ENCODE data around the gene GLT8D2.
"Not testable (repeated sequence)": the region's sequence is repeated elsewhere in the genome, so short reads cannot be mapped to it uniquely, and the experiment has no call there.

Gene GLT8D2

DNA sequence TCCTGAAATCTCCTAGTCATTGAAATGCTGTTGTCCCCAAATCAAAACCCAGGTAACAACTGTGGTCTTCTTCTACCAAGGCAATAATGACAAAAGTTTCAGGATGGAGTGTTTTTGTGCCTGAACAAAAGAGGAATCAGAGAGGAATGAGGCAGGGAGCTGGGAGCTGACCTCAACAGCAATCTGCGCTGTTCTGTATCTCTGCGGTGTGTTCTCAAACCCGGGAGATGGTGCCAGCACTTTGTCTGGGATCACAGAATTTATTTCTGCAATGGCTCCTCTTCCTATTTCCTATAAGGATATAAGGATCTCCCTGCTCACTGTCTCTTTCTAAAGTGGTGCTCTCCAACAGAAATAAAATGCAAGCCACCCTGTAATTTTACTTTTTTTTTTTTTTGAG lies 449 bp upstream of the GLT8D2 start:
- no peak for DNase-seq

DNA sequence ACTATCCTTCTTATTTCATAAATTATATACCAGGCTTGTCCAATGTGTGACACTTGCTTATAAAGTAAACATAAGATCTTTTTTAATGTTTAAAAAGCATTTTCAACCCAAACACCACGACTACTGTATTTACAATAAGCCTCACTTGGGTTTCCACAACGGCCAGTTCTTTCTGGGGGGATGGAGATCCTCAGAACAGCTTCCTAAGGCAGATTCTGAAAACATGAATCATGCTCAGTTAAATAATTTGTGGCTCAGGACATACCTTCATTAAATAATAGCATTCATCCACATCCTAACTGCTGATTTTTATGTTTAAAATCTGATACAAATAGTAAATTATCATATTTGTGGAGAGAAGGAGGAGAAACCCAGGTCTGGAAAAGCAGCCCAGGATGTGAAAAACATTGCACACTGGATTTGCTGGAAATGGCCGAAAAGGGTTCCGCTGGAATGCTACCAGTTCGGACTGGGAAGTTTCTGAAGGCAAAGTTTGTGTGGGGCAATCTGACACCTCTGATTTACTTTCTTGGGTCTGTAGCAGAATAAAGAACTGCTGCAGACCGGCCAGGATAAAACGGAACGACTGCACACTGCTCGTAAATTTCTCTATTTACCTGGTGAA lies 597 bp downstream of the GLT8D2 start:
- no peak for DNase-seq

DNA sequence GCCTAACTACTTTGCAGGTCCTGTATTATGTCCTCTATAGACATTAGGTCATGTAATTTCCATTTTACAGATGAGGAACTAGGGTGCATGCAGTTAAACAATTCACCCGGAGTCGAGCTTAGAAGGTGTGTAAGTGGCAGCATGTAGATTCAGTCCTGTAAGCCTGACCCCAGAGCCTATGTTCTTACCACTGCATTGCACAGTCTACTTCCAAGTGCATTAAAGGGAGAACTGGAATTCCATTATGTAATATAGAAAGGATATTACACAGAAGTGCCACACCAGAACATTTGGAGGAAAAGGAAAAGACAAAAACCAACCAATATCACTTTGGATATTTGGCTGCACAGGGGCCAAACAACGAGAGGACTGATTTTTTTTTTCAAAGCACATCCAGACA lies 1.2 kb downstream of the GLT8D2 start:
- no peak for DNase-seq

DNA sequence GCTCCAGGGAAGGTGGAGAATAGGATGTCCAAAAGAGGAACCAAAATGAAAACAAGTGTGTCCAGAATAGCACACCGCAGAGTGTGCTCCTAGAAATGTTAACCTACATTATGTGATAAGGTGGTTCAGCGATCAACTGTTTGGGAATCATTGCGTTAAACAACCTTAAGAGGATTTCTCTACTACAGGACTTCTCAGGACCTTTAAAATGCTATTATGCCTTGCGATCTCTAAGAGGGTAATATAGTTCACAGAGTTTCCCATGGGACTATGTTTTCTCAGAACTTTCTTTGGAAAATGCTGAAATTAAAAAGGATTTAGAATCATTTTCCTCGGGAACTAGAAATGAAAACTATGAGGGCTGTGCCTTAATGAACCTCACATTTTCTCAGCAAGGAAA lies 1.8 kb downstream of the GLT8D2 start:
- DNase-seq, result no peak

DNA sequence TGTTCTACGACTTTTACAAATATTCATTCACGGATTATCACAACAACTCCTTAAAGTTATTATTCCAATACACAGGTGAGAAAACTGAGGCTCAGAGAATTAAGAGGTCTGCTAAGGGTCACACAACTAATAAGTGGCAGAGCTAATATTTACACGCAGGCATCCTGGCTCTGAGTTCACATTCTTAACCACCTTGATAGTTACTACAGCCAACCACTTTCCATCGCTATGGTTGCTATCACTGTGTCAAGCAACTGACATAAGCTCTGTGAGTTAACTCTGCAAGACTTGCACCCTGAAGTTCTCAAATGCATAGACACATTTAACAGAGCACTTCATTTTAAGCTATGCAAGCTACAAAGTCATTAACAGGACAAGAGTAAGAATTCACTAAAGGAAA lies 3.7 kb downstream of the GLT8D2 start:
- DNase-seq, result no peak

DNA sequence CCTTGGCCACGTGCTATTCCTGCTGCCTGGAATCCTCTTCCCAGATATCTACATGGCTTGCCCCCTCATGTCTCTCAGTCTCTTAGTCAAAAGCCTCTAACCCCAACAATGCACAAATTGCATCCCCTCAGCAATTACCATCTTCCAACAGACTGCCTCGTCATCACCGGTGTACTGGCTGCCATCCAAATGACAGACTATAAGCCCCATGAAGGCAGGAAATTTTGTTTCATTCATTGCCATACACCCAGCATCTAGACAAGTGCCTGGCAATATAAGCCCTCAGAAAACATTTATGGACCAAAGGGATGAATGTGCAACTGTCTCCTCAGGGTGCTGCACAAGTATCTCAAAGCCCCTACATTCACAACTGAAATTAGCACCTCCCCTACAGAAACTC lies 5.8 kb downstream of the GLT8D2 start:
- DNase-seq, result no peak

DNA sequence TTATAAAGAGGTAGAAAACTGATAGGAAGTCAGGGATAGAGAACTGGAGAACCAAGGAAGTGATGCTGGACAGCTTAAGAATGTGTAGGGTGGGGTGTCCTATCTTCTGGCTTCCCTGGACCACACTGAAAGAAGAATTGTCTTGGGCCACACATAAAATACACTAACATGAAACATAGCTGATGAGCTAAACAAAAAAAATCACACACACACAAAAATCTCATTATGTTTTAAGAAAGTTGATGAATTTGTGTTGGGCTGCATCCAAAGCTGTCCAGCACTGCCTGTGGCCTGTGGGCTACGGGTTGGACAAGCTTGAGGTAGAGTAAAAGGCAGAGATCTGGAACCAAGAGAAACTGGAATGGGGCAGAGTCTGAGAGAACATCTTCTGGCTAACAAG lies 7.4 kb downstream of the GLT8D2 start:
- no peak for DNase-seq

DNA sequence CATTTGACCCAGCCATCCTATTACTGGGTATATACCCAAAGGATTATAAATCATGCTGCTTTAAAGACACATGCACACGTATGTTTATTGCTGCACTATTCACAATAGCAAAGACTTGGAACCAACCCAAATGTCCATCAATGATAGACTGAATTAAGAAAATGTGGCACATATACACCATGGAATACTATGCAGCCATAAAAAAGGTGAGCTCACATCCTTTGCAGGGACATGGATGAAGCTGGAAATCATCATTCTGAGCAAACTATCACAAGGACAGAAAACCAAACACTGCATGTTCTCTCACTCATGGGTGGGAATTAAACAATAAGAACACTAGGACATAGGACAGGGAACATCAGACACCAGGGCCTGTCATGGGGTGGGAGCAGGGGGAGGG lies 10.2 kb downstream of the GLT8D2 start:
- DNase-seq, result not testable (repeated sequence)

DNA sequence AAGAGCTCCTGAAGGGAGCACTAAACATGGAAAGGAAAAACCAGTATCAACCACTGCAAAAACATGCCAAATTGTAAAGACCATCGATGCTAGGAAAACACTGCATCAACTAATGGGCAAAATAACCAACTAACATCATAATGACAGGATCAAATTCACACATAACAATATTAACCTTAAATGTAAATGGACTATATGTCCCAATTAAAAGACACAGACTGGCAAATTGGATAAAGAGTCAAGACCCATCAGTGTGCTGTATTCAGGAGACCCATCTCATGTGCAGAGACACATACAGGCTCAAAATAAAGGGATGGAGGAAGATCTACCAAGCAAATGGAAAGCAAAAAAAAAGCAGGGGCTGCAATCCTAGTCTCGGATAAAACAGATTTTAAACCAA lies 13.8 kb downstream of the GLT8D2 start:
- DNase-seq, result not testable (repeated sequence)

DNA sequence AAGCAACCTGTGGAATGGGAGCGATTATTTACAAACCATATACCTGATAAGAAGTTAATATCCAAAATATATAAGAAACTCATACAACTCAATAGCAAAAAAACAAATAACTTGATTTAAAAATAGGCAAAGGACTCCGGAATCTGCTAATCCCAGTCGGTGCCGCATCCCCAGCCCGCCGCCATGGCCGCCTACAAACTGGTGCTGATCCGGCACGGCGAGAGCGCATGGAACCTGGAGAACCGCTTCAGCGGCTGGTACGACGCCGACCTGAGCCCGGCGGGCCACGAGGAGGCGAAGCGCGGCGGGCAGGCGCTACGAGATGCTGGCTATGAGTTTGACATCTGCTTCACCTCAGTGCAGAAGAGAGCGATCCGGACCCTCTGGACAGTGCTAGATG lies 19.4 kb downstream of the GLT8D2 start:
- not testable (repeated sequence) for DNase-seq

DNA sequence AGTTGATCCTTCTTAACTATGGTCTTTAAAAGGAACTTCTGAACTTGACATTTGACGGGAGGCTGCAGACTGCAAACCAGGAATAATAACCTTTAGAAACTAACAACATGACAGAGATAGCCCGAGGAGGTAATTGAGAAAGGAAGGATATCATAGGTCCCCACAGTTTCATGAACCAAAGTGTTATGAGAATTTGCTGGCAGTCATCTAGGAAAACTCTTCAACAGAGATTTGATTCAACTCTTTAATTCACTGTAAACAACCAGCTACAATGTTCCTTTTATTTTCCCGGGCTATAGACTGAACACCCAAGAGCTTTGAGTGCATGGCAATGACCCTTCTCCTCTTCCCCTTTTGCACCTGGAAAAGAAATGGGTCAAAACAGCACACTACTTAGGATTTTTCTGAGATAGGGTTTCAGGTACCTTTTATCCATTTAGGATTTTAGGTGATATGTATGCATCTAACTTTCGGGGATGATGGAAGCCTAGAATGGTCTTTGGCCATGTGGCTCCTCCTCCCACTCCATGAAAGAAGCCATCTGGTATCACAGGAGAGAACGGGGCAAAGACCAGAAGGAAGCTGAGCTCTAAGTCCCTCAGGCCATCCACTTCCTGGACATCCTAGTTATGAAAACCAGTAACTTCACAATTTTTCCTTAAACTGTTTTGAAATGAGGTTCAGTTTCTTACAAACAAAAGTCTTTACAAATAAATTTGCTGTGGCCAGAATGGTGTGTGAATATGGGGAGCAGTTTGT lies 23.0 kb downstream of the GLT8D2 start:
- DNase-seq, result no peak

DNA sequence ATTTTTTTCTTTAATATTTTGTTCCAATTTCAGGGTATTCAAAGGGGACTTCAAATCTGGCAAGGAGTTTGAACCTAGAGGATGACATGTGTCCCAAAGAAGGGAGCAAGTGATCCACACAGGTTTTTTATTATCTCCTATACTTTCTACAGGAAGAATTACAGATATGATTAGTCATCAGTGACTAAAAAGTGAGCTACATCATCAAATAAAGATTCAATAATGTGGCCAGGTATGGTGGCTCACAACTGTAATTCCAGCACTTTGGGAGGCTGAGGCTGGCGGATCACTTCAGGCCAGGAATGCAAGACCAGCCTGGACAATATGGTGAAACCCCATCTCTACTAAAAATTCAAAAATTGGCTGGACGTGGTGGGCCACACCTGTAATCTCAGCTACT lies 24.2 kb downstream of the GLT8D2 start:
- DNase-seq, result no peak

DNA sequence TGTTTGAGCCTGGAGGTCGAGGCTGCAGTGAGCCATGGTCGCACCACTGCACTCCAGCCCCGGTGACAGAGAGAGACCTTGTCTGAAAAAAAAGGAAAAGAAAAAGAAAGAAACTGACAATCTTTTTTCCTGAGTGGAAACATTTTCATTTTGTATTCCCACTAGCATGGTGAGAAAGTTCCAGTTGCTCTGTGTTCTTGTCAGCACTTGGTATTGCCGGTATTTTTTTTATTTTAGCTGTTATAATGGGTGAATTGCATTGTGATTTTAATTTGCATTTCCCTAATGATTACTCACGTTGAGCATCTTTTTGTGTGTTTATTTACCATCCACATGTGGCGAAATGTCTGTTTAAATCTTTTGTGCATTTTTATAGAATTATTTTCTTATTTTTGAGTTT lies 25.6 kb downstream of the GLT8D2 start:
- no peak for DNase-seq

DNA sequence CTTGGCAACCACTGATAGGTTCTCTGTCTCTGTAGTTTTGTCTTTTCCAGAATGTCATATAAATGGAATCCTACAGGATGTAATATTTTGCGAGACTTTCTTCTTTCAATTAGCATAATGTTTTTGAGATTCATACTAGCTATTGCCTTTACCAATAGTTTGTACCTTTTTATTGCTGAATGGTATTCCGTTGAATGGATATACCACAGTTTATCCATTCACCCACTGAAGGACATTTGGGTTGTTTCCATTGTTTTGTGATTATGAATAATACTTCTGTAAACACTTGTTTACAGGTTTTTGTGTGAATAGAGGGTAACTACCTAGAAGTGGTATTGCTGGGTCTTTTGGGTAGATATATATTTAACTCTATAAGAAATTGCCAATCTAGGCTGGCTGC lies 26.3 kb downstream of the GLT8D2 start:
- DNase-seq, result no peak

DNA sequence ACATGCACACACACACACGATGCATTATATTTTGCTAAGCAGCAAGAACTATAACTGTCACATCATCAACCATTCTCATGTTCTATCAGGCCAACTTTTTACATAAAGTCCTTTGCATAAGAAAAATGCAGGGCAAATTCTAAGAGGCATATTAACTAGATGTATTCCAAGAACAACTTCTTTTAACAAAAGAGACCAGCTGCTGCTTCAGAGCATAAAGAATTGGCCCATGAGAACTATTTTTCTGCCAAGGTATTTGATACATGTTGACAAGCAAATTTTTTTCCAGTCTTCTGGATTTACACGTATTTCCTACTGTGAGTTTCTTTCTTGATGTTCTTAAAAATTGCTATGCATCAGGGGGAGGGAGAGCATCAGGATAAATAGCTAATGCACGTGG lies 27.2 kb downstream of the GLT8D2 start:
- DNase-seq, result no peak

DNA sequence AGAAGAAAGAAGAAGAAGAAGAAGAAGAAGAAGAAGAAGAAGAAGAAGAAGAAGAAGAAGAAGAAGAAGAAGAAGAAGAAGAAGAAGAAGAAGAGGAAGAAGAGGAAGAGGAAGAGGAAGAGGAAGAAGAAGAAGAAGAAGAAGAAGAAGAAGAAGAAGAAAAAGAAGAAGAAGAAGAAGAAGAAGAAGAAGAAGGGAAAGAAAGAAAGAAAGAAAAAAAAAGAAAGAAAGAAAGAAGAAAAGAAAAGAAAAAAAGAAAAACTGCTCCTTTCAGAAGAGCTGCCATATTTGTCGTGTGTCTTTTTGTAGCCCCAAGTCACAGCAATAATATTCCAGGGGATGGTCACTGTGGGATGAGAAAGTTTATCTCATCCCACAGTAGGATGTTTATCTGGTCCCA lies 28.1 kb downstream of the GLT8D2 start:
- not testable (repeated sequence) for DNase-seq

DNA sequence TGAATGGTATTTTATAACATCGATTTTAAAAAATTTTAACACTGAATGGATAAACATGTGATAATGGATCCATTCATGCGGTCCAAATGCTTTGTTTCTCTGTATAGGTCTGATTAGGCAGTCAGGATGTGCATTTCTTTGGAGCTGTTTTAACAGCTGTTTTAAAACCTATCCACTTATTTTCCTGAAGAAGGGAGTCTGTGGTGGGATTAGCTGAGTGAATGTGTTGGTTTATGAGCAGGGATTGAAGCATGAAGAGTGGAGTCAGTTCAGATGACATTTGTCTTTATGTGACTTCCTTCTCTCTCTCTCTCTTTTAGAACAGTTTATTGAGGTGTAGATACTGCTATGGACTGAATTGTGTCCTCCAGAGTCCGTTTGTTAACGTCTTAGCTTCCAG lies 37.7 kb downstream of the GLT8D2 start:
- DNase-seq, result no peak

DNA sequence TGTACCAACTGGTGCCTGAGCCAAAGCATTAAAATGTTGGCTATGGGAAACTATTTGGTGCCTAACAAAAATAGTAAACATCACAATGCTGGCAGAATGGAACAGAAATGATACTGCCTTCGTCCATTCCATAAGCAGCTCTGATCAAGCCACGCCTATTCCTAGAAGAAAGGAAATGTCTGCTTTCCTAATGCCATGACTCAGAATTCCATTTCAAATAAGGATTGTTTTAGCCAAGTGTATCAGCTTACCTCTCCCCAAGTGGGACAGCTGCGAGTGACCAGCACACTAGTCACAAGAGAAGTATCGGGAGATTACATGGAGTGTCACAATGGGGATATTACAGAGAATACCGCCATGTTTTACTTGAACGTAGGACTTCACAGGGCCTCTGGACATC lies 38.7 kb downstream of the GLT8D2 start:
- no peak for DNase-seq

DNA sequence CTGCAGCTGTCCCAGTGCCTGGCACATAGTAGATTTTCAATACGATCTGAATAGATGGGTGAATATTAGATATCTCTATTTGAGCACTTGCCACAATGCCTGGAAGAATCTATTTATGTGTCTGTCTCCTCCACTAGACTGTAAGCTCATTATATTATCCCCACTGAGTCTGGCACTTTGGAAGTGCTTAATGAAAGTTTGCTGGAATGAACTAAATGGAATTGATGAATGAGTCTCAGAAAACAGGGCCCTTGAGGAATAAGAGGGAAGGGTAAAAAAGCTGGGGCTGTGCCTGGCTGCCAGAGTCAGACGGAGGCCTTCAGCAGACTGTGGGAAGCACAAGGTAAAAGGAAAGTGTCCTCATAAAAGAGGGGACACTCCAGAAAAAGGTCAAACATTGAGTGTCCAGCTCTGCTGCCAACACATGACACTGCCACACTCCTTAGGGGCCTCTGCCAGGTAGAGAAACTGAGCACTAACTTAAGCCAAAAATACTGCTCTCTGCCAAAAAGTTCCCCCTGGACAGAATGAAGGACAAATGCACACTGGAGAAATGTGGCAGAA lies 39.3 kb downstream of the GLT8D2 start:
- DNase-seq, result no peak

DNA sequence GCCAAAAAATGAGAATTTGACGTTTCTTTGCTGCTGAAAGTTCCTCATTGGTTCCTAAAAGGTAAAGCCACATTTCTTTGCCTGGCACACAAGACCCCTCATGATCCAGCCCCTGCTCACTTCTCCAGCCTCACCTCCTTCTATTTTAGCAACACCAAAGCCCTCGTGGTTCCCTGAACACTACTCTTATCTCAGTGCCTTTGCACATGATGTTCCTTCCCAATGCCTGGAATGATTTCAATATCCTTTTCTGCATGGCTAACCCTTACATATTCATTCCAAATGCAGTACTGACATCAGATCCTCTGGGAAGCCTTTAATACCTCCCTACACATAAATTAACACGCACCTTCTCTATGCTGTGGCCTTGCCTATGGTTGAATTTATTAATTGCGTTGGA lies 39.9 kb downstream of the GLT8D2 start:
- no peak for DNase-seq

DNA sequence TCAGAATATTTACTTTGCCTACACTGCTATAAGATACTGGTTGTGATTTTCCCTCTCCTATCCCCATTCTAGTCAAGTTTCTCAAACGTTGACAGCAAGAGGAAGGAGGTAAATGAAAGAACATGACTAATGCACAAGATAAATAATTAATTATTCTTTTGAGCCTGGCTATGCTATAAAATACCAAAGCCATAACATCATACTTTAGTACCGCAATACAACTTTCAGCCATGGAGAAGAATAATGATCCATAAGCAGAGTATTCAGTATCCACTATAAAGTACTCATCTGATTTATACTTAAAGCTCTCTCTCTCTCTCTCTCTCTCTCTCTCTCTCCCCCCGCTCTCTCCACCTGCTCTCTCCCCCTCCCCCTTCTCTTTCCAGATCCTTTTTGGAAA lies 43.1 kb downstream of the GLT8D2 start:
- no peak for DNase-seq

DNA sequence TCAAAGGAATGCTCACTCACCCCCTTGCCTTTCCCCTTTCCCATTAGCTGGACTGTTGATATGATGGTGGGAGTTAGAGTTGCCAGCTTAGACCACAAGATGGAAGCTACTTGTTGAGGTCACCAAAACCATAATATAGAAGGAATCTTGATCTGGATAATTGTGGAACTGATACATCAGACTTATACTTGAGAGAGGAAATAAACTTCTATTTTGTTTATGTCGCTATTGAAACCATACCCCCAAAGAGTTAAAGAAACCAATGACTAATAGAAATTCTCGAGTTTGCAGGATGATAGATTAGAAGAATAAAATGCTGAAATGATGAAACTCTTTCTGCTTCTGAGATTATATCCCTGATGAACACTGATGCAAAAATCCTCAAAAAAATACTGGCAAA lies 46.4 kb downstream of the GLT8D2 start:
- no peak for DNase-seq

DNA sequence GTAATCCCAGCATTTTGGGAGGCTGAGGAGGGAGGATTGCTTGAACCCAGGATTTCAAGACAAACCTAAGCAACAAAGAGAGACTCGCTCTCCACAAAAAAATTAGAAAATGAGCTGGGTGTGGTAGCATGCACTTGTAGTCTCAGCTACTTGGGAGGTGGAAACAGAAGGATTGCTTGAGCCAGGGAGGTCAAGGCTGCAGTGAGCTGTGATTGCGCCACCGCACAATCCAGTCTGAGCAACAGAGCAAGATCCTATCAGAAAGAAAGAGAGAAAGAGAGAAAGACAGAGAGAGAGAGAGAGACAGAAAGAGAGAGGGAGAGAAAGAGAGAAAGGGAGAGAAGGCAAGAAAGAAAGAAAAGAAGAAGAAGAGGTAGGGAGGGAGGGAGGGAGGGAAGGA lies 47.3 kb downstream of the GLT8D2 start:
- DNase-seq, result no peak

DNA sequence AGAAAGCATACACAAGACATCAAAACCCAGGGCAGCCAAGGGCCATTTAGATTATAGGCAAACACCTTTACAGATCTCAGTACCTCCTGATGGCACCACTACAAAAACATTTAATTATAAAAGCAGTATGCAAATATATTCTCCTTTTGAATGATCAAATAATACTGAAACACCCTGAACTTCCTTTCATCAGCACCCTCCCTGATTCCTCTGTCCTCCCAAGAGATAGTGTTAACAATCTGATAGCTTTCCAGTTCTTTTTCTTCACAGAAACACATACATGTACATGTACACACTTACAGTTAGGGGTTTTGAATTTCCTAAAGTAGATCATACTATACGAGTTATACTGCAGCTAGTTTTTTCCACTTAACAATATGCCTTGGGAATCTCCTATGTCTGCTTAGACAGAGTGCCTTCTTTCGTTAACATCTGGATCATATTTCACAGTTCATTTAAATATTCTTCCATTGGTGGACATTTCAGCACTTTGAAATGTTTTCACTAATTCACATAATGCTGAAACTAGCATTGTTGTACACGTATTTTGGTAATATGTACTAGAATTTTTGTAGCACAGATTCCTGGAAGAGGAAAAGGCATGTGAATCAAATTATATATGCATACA lies 49.1 kb downstream of the GLT8D2 start:
- DNase-seq, result no peak

Data from suppressor macrophage treated with lipopolysaccharide for 1 hour (primary cell).